Astrocyte (in vitro differentiated cells and primary cell): ENCODE measurements around the gene MTRFR. TPM values are rescaled to one million over a fixed set of nuclear protein-coding genes. Genes with fewer than 3 reads are reported as not detected.

Experiments used
- DNase-seq: peaks from one replicate; pipeline ENCODE4 v3.0.0-alpha.2; 2010; ENCODE audit warnings: low read depth
- FAIRE-seq: peaks from 2 replicates; lab custom pipeline; 2011; peaks lifted over from hg19 to GRCh38; lab: Jason Lieb, UNC
- H2AFZ ChIP-seq: 2 replicates; pipeline ENCODE4 v1.6.0; 2012; ENCODE audit warnings: low read depth, low read length, inconsistent platforms
- H3K27ac ChIP-seq: 2 replicates; pipeline ENCODE4 v1.5.1; 2011; ENCODE audit warnings: low read depth, low read length, inconsistent platforms
- H3K27me3 ChIP-seq: 2 replicates; pipeline ENCODE4 v1.6.0; 2011; ENCODE audit warnings: low read length, inconsistent platforms; ENCODE audit not compliant: insufficient read depth
- H3K36me3 ChIP-seq: 2 replicates; pipeline ENCODE4 v1.5.1; 2011; ENCODE audit warnings: low read length, inconsistent platforms; ENCODE audit not compliant: insufficient read depth
- H3K4me1 ChIP-seq: 2 replicates; pipeline ENCODE4 v1.5.1; 2011; ENCODE audit warnings: low read length, inconsistent platforms; ENCODE audit not compliant: insufficient read depth
- H3K4me2 ChIP-seq: 2 replicates; pipeline ENCODE4 v1.6.0; 2012; ENCODE audit warnings: low read length, inconsistent platforms
- H3K4me3 ChIP-seq: 2 replicates; pipeline ENCODE4 v1.5.1; 2011; ENCODE audit warnings: low read depth, mild to moderate bottlenecking, low read length, inconsistent platforms; ENCODE audit not compliant: insufficient read depth
- H3K79me2 ChIP-seq: 2 replicates; pipeline ENCODE4 v1.6.0; 2012; ENCODE audit warnings: mild to moderate bottlenecking, low read length, inconsistent platforms; ENCODE audit not compliant: insufficient read depth
- H3K9ac ChIP-seq: 2 replicates; pipeline ENCODE4 v1.6.0; 2012; ENCODE audit warnings: mild to moderate bottlenecking, low read length, inconsistent platforms
- H3K9me3 ChIP-seq: 2 replicates; pipeline ENCODE4 v1.5.1; 2012; ENCODE audit warnings: low read depth, mild to moderate bottlenecking, low read length, inconsistent platforms; ENCODE audit not compliant: insufficient read depth
- H4K20me1 ChIP-seq: 2 replicates; pipeline ENCODE4 v1.6.0; 2012; ENCODE audit warnings: low read length, inconsistent platforms; ENCODE audit not compliant: insufficient read depth
- H3K27ac Mint-ChIP-seq: one replicate; pipeline ENCODE4 v1.8.0; 2021; ENCODE audit warnings: mild to moderate bottlenecking, mixed read lengths; ENCODE audit not compliant: unreplicated experiment
- H3K27me3 Mint-ChIP-seq: one replicate; pipeline ENCODE4 v1.8.0; 2021; ENCODE audit warnings: low read depth, mixed read lengths; ENCODE audit not compliant: unreplicated experiment
- H3K36me3 Mint-ChIP-seq: one replicate; pipeline ENCODE4 v1.8.0; 2021; ENCODE audit warnings: low read depth, mixed read lengths; ENCODE audit not compliant: unreplicated experiment
- H3K4me1 Mint-ChIP-seq: one replicate; pipeline ENCODE4 v1.8.0; 2021; ENCODE audit warnings: low read depth, mixed read lengths; ENCODE audit not compliant: unreplicated experiment
- H3K4me3 Mint-ChIP-seq: one replicate; pipeline ENCODE4 v1.8.0; 2021; ENCODE audit warnings: mild to moderate bottlenecking, moderate library complexity, mixed read lengths; ENCODE audit not compliant: unreplicated experiment
- H3K9me3 Mint-ChIP-seq: one replicate; pipeline ENCODE4 v1.8.0; 2021; ENCODE audit warnings: mild to moderate bottlenecking, mixed read lengths; ENCODE audit not compliant: unreplicated experiment
- EZH2 ChIP-seq: IDR thresholded peaks from 2 replicates; pipeline ENCODE4 v1.6.1; 2012; ENCODE audit warnings: mild to moderate bottlenecking, low read length, inconsistent platforms; ENCODE audit not compliant: insufficient read depth
- total RNA-seq: library from RNA; stranded (reverse); gene quantifications from 2 replicates; pipeline ENCODE4 v1.2.1, GENCODE V29; 2021
- TF ChIP-seq, protein P1 (sequence below): IDR thresholded peaks from 2 replicates; pipeline ENCODE4 v1.5.1; 2011; ENCODE audit warnings: low read depth, mild to moderate bottlenecking, inconsistent platforms, low read length, moderate library complexity; ENCODE audit not compliant: insufficient read depth

Gene MTRFR
- total RNA-seq, 1 donor from 2014 or later, result 12.4 TPM

DNA sequence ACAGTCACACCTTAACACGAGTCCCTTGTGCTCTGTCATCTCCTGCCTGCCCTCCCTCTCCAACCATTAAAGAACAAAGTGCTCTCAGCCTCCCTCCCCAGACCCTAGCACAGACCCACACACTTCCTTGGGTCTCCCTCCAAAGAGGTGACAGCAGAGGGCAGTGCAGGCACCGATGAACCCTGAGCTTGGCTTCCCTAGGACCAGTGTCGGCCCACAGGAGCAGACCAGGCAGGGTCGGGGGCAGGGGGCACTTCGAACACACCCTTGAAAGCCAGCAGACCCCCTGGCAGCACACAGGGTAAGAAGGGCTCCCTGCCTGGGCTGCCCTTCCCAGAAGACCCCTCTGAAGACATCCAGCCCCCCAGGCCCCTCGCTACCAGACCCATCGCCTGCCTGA lies 31.4 kb downstream of the MTRFR start:
- peaks cover 41% of the 10 kb centered on the region for H3K36me3 ChIP-seq
- DNase-seq, result no peak
- no peak overlapping the region for H3K27ac ChIP-seq
- no peak overlapping the region for H3K9ac ChIP-seq
- Mint-ChIP-seq H3K4me3 (no peak overlapping the region), H3K36me3 (peaks cover 19% of the 10 kb centered on the region), H3K27me3 (no peaks in the 10 kb centered on the region), H3K4me1 (peaks cover 3% of the 10 kb centered on the region), H3K9me3 (no peaks in the 10 kb centered on the region), H3K27ac (no peak overlapping the region)
- H3K4me3 ChIP-seq, result no peak overlapping the region
- peaks cover 20% of the 10 kb centered on the region for H3K4me1 ChIP-seq
- peaks cover 85% of the 10 kb centered on the region for H3K79me2 ChIP-seq
- no peaks in the 10 kb centered on the region for H3K27me3 ChIP-seq
- no peak overlapping the region for H3K4me2 ChIP-seq
- no peaks in the 10 kb centered on the region for H3K9me3 ChIP-seq
- FAIRE-seq, result no peak
- H2AFZ ChIP-seq, result no peak overlapping the region
- peaks cover 89% of the 10 kb centered on the region for H4K20me1 ChIP-seq
- TF ChIP-seq, protein P1, sequence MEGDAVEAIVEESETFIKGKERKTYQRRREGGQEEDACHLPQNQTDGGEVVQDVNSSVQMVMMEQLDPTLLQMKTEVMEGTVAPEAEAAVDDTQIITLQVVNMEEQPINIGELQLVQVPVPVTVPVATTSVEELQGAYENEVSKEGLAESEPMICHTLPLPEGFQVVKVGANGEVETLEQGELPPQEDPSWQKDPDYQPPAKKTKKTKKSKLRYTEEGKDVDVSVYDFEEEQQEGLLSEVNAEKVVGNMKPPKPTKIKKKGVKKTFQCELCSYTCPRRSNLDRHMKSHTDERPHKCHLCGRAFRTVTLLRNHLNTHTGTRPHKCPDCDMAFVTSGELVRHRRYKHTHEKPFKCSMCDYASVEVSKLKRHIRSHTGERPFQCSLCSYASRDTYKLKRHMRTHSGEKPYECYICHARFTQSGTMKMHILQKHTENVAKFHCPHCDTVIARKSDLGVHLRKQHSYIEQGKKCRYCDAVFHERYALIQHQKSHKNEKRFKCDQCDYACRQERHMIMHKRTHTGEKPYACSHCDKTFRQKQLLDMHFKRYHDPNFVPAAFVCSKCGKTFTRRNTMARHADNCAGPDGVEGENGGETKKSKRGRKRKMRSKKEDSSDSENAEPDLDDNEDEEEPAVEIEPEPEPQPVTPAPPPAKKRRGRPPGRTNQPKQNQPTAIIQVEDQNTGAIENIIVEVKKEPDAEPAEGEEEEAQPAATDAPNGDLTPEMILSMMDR, result no peak
- TF ChIP-seq EZH2, result no peak

DNA sequence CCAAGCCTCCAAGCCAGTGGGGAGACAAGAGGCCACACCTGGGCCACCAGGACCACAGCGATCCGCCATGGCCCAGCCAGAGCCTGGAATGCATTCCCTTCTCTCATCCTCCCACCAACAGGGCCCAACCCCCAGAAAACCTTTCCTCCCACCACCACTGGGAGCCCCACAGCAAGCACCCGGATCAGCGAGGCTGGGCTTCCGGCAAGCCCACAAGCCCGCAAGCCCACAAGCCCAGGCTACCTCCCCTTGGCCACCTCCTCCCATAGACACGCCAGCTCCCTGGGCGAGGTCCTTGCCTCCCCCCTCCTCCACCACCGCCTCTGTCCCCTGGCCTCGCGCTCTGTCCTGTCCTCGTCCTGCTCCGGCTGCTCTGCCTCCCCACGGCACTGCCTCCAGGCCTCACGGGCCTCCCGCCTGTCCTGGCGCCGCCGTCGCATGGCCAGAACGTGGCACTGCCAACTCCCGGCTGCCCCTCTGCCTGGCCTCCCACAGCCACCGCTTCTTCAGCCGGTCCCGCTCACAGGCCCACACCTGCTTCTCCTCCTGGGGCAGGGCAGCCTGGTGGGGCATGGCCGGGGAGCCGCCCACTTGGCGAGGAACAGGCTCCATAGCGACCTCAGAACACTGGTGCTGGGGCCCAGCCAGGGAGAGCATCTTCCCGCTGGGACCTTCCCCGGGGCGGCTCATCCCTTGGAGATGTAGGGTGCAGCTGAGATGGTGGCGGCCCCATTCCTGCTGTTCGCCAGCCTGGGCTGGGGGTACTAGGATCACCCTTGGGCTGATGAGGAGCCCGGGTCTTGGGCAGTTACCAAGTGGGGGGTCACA lies 32.8 kb downstream of the MTRFR start:
- H3K79me2 ChIP-seq, result peaks cover 93% of the 10 kb centered on the region
- H3K27ac Mint-ChIP-seq, result no peak overlapping the region
- H3K9me3 Mint-ChIP-seq, result no peaks in the 10 kb centered on the region

DNA sequence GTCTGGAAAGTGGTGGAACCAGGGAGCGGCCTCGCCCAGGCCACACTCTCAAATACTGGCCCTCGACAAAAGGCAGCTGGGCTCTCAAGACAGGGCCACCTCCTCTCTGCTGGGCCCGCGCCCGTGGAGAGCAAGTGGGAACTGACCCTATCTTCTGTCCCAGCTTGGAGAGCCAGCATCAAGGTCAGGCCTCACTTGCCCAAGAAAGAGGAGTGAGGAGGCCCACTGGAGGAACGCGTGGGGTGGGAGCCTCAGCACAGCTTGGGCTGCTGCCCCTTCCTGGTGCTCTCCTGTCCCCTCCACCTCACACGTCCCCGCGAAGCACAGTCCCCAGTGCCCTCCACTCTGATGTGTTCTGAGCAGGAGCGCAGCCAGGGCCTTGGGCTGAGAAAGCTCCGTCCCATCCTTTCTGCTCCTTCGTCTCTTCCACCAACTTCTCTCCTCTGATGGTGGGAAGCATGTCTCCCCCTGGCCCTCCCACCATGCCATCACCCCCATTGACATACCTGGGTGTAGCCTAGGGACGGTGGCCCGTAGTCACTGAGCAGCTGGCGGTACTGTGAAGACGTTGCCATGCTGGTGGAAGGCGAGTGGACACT lies 33.5 kb downstream of the MTRFR start:
- FAIRE-seq (no peak), DNase-seq (no peak)
- Mint-ChIP-seq H3K36me3 (peaks cover 9% of the 10 kb centered on the region), H3K4me3 (peak overlapping the region; percentile 57), H3K4me1 (peaks cover 3% of the 10 kb centered on the region), H3K9me3 (no peaks in the 10 kb centered on the region), H3K27me3 (no peaks in the 10 kb centered on the region), H3K27ac (no peak overlapping the region)
- Histone ChIP-seq H3K27ac (no peak overlapping the region), H2AFZ (no peak overlapping the region), H3K27me3 (no peaks in the 10 kb centered on the region), H4K20me1 (peaks cover 73% of the 10 kb centered on the region), H3K79me2 (peaks cover 88% of the 10 kb centered on the region), H3K4me3 (no peak overlapping the region), H3K9ac (no peak overlapping the region), H3K9me3 (no peaks in the 10 kb centered on the region), H3K4me2 (no peak overlapping the region), H3K4me1 (peaks cover 26% of the 10 kb centered on the region), H3K36me3 (peaks cover 20% of the 10 kb centered on the region)
- no peak for TF ChIP-seq EZH2
- TF ChIP-seq, protein P1, result no peak

More for the DNA sequence above, 32.8 kb downstream of the MTRFR start:
- no peak for FAIRE-seq
- Mint-ChIP-seq H3K4me3 (no peak overlapping the region), H3K27me3 (no peaks in the 10 kb centered on the region), H3K4me1 (peaks cover 3% of the 10 kb centered on the region), H3K36me3 (peaks cover 11% of the 10 kb centered on the region)
- Histone ChIP-seq H3K4me2 (no peak overlapping the region), H3K36me3 (peaks cover 27% of the 10 kb centered on the region), H4K20me1 (peaks cover 80% of the 10 kb centered on the region), H3K4me3 (no peak overlapping the region), H3K9ac (no peak overlapping the region), H3K27ac (no peak overlapping the region), H3K27me3 (no peaks in the 10 kb centered on the region), H3K4me1 (peaks cover 26% of the 10 kb centered on the region), H2AFZ (no peak overlapping the region), H3K9me3 (no peaks in the 10 kb centered on the region)
- no peak for TF ChIP-seq EZH2
- DNase-seq, result no peak
